AG10803 (cell line): ENCODE data around the gene PURA.

ENCODE experiments used
- DNase-seq: peaks from one replicate; pipeline ENCODE4 v3.0.0; 2010; ENCODE audit warnings: low read depth
- H3K4me3 ChIP-seq: 2 replicates; pipeline ENCODE4 v1.5.1; 2011; ENCODE audit warnings: mild to moderate bottlenecking, low read length, control low read depth
- CTCF ChIP-seq: conservative IDR thresholded peaks from 2 replicates; pipeline ENCODE4 v1.5.1; 2011; ENCODE audit warnings: mild to moderate bottlenecking, low read length, control low read depth, inconsistent platforms

Gene PURA

GRCh38 chr5:140109018-140109758 lies 4.7 kb upstream of the PURA start:
- peak; percentile 50 for DNase-seq

GRCh38 chr5:140109759-140110645 lies 3.9 kb upstream of the PURA start:
- DNase-seq, result no peak

More at GRCh38 chr5:140109018-140109758, 4.7 kb upstream of the PURA start:
- no peak for TF ChIP-seq CTCF
- peak overlapping the region; percentile 82 for H3K4me3 ChIP-seq

GRCh38 chr5:140110646-140110957 lies 3.3 kb upstream of the PURA start:
- no peak overlapping the region for H3K4me3 ChIP-seq
- TF ChIP-seq CTCF, result no peak
- DNase-seq, result no peak

More at GRCh38 chr5:140109759-140110645, 3.9 kb upstream of the PURA start:
- peak overlapping the region; percentile 82 for H3K4me3 ChIP-seq
- no peak for TF ChIP-seq CTCF

- H3K4me3 ChIP-seq, result no peak overlapping the region
- TF ChIP-seq CTCF, result no peak
- DNase-seq, result no peak
Measured at GRCh38 chr5:140111011-140111858, 2.7 kb upstream of the PURA start.

- DNase-seq, result no peak
- H3K4me3 ChIP-seq, result peak overlapping the region; percentile 89
Measured at GRCh38 chr5:140111859-140112551, 1.9 kb upstream of the PURA start.

More at GRCh38 chr5:140111859-140112551, 1.9 kb upstream of the PURA start:
- no peak for TF ChIP-seq CTCF
